OCI-LY7 (cell line): Measurements from ENCODE around the gene MFRP. TPM values are rescaled to one million over a fixed set of nuclear protein-coding genes. Genes with fewer than 3 reads are reported as not detected.

Experiments
- BruUV-seq: library from RNA; stranded (reverse); fragments of 400-500 nt; replicated peaks from 2 replicates; lab custom pipeline; 2021; lab: Mats Ljungman, UMichigan
- CTCF ChIA-PET: fragments of 300-600 bp; sonication (Branson Sonifier 250); formaldehyde crosslinking; loops from one replicate; lab custom pipeline; 2022; ENCODE audit warnings: antibody characterized with exemption; ENCODE audit not compliant: unreplicated experiment; lab: Charles Lee
- POLR2A ChIA-PET: fragments of 300-600 bp; sonication (Branson Sonifier 250); formaldehyde crosslinking; loops from one replicate; lab custom pipeline; 2022; ENCODE audit warnings: antibody characterized with exemption; lab: Charles Lee
- DNase-seq: peaks from one replicate; pipeline ENCODE4 v3.0.0-alpha.2; 2015; ENCODE audit warnings: low spot score
- H2AFZ ChIP-seq: fragments of 200-600 bp; sonication (generic), shearing (Covaris generic); 2 replicates; pipeline ENCODE4 v1.6.1; 2014; ENCODE audit warnings: mild to moderate bottlenecking, antibody characterized with exemption, low read length, moderate library complexity
- H3K27ac ChIP-seq: fragments of 200-600 bp; sonication (generic); 2 replicates; pipeline ENCODE4 v1.5.1; 2014; ENCODE audit warnings: mixed run types, low read depth, mild to moderate bottlenecking, moderate library complexity, low read length, inconsistent platforms; ENCODE audit not compliant: poor library complexity, severe bottlenecking
- H3K36me3 ChIP-seq: fragments of 200-600 bp; sonication (generic); 2 replicates; pipeline ENCODE4 v1.6.1; 2014; ENCODE audit warnings: mild to moderate bottlenecking, antibody characterized with exemption, low read length, moderate library complexity, mixed read lengths; ENCODE audit not compliant: insufficient read depth
- H3K4me1 ChIP-seq: fragments of 200-600 bp; sonication (generic); 2 replicates; pipeline ENCODE4 v1.5.1; 2014; ENCODE audit warnings: mild to moderate bottlenecking, low read length; ENCODE audit not compliant: insufficient read depth, poor library complexity, severe bottlenecking
- H3K4me2 ChIP-seq: fragments of 200-600 bp; sonication (generic); 2 replicates; pipeline ENCODE4 v1.6.1; 2014; ENCODE audit warnings: mild to moderate bottlenecking, low read length
- H3K4me3 ChIP-seq: fragments of 200-600 bp; sonication (generic); 2 replicates; pipeline ENCODE4 v1.5.1; 2014; ENCODE audit warnings: mild to moderate bottlenecking, low read depth, low read length; ENCODE audit not compliant: poor library complexity, severe bottlenecking
- H3K79me2 ChIP-seq: fragments of 200-600 bp; sonication (generic); 2 replicates; pipeline ENCODE4 v1.6.1; 2016; ENCODE audit warnings: low read depth, mild to moderate bottlenecking, low read length, moderate library complexity, mixed read lengths; ENCODE audit not compliant: insufficient read depth
- H3K9me2 ChIP-seq: fragments of 200-600 bp; sonication (generic); 2 replicates; pipeline ENCODE4 v1.6.1; 2016; ENCODE audit warnings: mild to moderate bottlenecking, low read length, mixed read lengths; ENCODE audit not compliant: insufficient read depth
- H3K9me3 ChIP-seq: fragments of 200-600 bp; sonication (generic); 2 replicates; pipeline ENCODE4 v1.6.1; 2014; ENCODE audit warnings: mild to moderate bottlenecking, mixed run types, low read length, mixed read lengths
- H4K20me1 ChIP-seq: fragments of 200-600 bp; sonication (generic); 2 replicates; pipeline ENCODE4 v1.6.1; 2014; ENCODE audit warnings: mild to moderate bottlenecking, antibody characterized with exemption, low read length, moderate library complexity, mixed read lengths; ENCODE audit not compliant: insufficient read depth
- EZH2phosphoT487 ChIP-seq: fragments of 200-600 bp; sonication (generic); IDR thresholded peaks from 2 replicates; pipeline ENCODE4 v1.6.1; 2018; ENCODE audit warnings: low read depth, borderline replicate concordance, mild to moderate bottlenecking, mixed run types, antibody characterized with exemption, low read length, moderate library complexity, mixed read lengths
- intact Hi-C: fragments of 100-400 bp; cut with micrococcal nuclease; formaldehyde crosslinking; loops from one replicate; pipeline ENCODE4 v1.10.0; 2022; ENCODE audit not compliant: unreplicated experiment
- total RNA-seq, 2 experiments: library from RNA; depleted of rRNA in 1 of 2; stranded (reverse); fragments of >200 nt in 1 of 2; shearing (Covaris generic) in 1 of 2; gene quantifications; 2 replicates each; pipeline ENCODE4 v1.2.3, GENCODE V29; 2014 to 2022
- TF ChIP-seq, protein P1 (sequence below): fragments of 200-600 bp; sonication (generic); conservative IDR thresholded peaks from 2 replicates; pipeline ENCODE4 v1.5.1; 2014; ENCODE audit warnings: mild to moderate bottlenecking, antibody characterized with exemption, low read length, moderate library complexity, mixed read lengths

Gene MFRP
- total RNA-seq, 2 experiments from 2014 or later: not detected

DNA sequence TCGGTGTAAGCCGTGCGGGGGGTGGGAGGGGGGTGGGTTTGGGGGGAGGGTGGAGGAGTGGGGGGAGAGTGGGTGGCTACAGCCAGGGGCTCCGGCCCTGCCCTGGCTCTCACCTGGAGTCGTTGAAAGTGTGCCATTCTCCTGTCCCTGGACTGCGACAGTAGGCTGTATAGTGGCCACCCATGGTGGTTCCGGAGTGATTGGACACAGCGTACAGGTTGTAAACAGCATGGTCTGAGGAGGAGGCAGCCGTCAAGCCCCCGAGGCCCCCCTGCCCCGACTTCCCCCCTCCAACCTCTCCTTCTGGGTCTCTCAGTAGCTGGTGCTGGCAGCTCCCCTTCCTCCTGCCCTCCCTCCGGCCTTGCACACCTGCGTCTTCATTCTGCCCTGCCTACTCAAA lies 10.6 kb upstream of the MFRP start:
- ChIA-PET POLR2A (interaction anchor here (1.5 kb wide), 1 partner anchor 16 kb away, joined by 7 read pairs; no protein-coding TSS in a partner anchor), CTCF (interaction anchor here (1.2 kb wide), 2 partner anchors 16 to 17 kb away, joined by 4 to 5 read pairs; no protein-coding TSS in a partner anchor)
- Histone ChIP-seq H3K9me2 (no peaks in the 10 kb centered on the region), H3K4me3 (no peak overlapping the region), H3K79me2 (peaks cover 12% of the 10 kb centered on the region), H4K20me1 (no peaks in the 10 kb centered on the region), H2AFZ (no peak overlapping the region), H3K27ac (peak overlapping the region; percentile 9), H3K4me1 (peaks cover 58% of the 10 kb centered on the region), H3K9me3 (no peaks in the 10 kb centered on the region), H3K4me2 (no peak overlapping the region), H3K36me3 (peaks cover 52% of the 10 kb centered on the region)
- DNase-seq: no peak
- no peak for TF ChIP-seq EZH2phosphoT487
- TF ChIP-seq, protein P1, sequence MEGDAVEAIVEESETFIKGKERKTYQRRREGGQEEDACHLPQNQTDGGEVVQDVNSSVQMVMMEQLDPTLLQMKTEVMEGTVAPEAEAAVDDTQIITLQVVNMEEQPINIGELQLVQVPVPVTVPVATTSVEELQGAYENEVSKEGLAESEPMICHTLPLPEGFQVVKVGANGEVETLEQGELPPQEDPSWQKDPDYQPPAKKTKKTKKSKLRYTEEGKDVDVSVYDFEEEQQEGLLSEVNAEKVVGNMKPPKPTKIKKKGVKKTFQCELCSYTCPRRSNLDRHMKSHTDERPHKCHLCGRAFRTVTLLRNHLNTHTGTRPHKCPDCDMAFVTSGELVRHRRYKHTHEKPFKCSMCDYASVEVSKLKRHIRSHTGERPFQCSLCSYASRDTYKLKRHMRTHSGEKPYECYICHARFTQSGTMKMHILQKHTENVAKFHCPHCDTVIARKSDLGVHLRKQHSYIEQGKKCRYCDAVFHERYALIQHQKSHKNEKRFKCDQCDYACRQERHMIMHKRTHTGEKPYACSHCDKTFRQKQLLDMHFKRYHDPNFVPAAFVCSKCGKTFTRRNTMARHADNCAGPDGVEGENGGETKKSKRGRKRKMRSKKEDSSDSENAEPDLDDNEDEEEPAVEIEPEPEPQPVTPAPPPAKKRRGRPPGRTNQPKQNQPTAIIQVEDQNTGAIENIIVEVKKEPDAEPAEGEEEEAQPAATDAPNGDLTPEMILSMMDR: no peak
- BruUV-seq: no TSS peak
- intact Hi-C loops: no loop called here

DNA sequence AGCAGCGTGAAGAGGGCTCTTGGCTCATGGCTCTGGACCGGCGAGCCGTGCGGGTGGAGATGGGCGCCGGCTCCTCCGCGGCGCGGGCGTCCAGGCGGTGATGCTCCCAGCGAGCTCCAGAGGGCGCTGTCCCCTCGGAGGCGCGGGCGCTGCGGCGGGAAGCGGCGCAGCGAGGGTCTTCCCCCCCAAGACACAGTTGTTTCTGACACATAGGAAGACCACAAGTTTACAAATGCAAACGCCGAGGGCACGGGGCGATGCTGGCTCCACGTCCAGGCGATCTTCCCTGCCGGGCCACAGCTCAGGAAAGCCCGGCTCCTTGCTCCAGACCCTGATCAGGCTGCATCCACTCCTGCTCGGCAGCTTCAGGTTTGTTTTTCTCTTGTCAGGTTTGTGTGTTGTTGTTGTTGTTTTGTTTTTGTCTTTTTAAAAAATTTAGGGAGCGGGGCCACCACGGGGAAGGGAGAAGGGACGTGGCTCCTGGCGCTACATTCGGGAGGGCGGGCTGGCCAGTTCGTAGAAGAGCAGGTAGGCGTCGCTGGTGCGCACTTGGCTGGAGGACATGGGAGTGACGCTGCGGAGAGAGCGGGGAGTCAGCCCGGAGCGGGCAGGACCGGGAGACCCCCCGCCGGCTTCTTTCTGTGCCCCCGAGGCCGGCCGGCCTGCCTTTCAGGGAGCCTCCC lies 10.0 kb upstream of the MFRP start:
- POLR2A ChIA-PET: no interaction called here
- Histone ChIP-seq H3K36me3 (peaks cover 52% of the 10 kb centered on the region), H2AFZ (peak overlapping the region; percentile 56; the same call in 1 of the 2 replicates), H3K4me1 (peaks cover 52% of the 10 kb centered on the region), H3K4me3 (peak overlapping the region; percentile 27), H3K4me2 (peak overlapping the region; percentile 64), H4K20me1 (no peaks in the 10 kb centered on the region), H3K9me3 (no peaks in the 10 kb centered on the region), H3K9me2 (no peaks in the 10 kb centered on the region), H3K79me2 (peaks cover 9% of the 10 kb centered on the region), H3K27ac (peak overlapping the region; percentile 16)
- DNase-seq: peak; percentile 66
- TF ChIP-seq, protein P1: peak; percentile 98
- no peak for TF ChIP-seq EZH2phosphoT487
- BruUV-seq: TSS peak; percentile 60
- CTCF ChIA-PET: interaction anchor here (0.6 to 1.3 kb wide), 5 partner anchors 13 to 27 kb away, joined by 3 to 5 read pairs (median 4); no protein-coding TSS in a partner anchor
- intact Hi-C loops: loop anchor here (1.0 kb wide), 2 partner anchors 18 to 118 kb away; no protein-coding TSS in a partner anchor
